ENCODE measurements around the gene ONECUT3.

DNA sequence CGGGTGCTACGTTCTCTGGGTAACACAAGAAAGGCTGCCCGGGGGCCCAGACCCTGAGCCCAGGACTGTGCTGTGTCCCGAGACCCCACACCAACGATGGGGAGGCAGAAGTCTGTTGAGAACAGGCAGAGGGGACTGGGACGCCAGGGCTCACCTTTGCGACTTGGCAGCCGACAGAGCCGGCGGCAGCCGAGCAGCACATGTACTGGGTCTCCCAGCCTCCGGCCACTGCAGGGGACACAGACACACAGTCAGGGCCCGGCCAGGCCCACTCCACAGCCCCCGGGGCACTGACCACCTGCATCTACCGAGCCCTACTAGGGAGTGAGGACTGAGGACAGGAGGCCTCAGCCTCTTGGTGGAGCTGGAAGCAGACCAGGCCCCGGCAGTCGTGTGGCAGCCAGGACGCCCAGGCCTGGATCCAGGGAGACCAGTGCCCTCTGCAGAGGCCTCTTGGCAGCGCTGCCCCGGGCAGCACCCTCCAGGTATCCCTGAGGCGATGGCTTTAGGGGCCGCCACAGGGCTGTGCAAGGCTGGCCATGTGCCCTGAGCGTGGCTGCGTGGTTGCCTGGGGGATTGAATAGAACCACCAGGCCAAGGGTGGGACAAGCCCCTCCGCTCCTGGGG is 64.4 kb downstream of the ONECUT3 start:
- no peak for TF ChIP-seq EZH2 (IDR thresholded peaks at IDR 0.05; ENCODE audit: low read depth)
- TF ChIP-seq, protein P1, sequence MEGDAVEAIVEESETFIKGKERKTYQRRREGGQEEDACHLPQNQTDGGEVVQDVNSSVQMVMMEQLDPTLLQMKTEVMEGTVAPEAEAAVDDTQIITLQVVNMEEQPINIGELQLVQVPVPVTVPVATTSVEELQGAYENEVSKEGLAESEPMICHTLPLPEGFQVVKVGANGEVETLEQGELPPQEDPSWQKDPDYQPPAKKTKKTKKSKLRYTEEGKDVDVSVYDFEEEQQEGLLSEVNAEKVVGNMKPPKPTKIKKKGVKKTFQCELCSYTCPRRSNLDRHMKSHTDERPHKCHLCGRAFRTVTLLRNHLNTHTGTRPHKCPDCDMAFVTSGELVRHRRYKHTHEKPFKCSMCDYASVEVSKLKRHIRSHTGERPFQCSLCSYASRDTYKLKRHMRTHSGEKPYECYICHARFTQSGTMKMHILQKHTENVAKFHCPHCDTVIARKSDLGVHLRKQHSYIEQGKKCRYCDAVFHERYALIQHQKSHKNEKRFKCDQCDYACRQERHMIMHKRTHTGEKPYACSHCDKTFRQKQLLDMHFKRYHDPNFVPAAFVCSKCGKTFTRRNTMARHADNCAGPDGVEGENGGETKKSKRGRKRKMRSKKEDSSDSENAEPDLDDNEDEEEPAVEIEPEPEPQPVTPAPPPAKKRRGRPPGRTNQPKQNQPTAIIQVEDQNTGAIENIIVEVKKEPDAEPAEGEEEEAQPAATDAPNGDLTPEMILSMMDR (conservative IDR thresholded peaks at IDR 0.05): no peak

Data from PC-9 (cell line).